GM18873 (cell line): ENCODE data around the gene LAMP1.
"Not testable (repeated sequence)": the region's sequence is repeated elsewhere in the genome, so short reads cannot be mapped to it uniquely, and the experiment has no call there.

ENCODE experiments used
- ATAC-seq: cut with Tn5 transposase; IDR thresholded peaks from one replicate; pipeline ENCODE4 v1.9.1; 2021; ENCODE audit warnings: mild to moderate bottlenecking, moderate library complexity, moderate number of reproducible peaks; ENCODE audit not compliant: unreplicated experiment, low FRiP score

The LAMP1 gene

GRCh38 chr13:113353254-113353653 lies 56.2 kb downstream of the LAMP1 start:
- ATAC-seq, result no peak

DNA sequence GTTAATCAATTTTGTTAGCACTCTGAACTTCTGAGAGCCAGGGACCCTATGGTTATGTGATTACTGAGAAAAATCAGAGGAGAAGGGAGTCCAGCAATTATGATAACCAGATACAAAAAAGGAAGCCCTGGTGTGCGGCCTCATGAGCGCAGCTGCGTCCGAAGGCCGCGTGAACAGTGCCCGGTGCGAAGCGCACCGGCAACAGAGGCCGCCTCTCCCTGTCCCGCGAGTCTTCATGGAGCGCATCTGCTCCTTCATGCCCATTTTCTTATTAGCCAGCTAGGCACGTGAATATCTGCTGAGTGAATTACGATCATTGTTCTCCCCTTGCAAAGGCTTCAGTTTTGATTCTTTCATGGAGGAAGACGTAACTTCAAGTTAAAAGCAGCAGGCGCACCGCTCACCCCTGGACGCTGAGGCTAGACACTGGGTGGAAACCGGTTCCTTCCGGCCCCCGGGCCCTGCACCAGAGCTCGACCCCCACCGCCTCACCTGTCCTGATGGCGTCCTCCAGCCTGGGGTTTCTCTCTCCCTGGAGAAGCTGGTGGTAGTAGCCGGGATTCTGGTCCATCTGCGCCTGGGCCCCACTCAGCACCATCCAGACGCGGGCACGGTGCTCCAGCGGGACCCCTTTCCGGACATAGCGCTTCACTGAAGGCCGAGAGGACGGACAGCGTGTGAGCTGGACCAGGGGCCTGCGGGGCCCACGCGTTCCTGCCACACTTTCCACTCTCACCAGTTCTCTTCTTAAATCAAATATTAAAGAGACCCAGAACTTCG lies 58.0 kb downstream of the LAMP1 start:
- no peak for ATAC-seq

GRCh38 chr13:113355621-113356020 lies 58.6 kb downstream of the LAMP1 start:
- ATAC-seq, result no peak

DNA sequence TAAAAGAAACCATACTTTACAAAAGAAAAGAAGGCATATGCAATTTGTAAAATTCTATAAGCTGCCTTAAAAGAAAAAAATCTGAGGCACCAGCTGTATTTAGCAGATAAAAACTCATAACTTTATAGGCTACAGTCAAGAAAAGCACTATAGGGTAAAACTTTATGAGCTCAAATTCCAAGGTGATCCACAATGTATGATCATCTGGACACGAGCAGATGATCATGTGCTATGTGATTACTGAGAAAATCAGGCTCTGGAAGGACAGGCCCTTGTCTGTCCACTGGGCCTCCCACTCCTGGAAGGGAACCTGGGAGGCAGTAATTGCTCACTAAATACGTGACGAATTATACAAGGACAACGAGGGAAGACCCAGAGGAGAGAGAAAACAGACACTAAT lies 59.6 kb downstream of the LAMP1 start:
- no peak for ATAC-seq

DNA sequence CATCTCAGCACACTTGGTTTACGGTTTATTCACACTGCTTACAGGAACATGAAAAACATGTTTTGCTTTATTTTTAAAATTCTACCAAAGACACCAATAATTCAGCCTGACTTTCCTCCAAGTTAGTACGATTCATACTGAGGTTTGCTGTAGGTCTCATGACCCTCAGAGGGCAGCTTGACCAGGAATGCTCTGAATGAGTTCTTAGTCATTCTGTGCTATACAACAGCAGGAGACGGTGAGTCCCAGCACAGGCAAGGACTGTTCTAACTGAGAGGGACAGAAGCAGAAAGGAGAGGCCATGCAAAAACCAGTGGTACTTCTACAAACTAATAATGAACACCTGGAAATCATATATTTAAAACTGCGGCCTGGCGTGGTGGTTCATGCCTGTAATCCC lies 60.5 kb downstream of the LAMP1 start:
- ATAC-seq, result no peak

GRCh38 chr13:113358653-113359190 lies 61.7 kb downstream of the LAMP1 start:
- ATAC-seq, result no peak

DNA sequence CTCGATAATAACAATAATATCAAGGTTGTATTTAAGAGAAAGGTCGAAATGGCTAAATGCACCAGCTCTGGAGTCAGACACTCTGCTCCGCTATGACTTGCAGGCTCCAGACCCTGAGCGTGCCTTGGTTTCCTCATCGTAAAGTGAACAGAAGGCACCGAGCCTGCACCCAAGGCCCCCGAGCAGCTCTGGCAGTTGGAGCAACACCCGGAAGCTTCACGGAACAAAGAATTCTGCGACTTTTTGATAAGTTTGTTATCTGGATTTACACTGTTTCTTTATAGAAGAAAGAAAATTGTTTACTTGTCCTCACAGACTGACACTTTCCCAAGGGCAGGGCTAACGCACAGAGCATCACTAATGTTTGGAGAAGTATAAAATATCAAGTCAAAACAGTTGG lies 62.5 kb downstream of the LAMP1 start:
- ATAC-seq, result no peak

- no peak for ATAC-seq
Observed at GRCh38 chr13:113360446-113360845, 63.4 kb downstream of the LAMP1 start.

GRCh38 chr13:113361406-113361805 lies 64.4 kb downstream of the LAMP1 start:
- ATAC-seq, result no peak

DNA sequence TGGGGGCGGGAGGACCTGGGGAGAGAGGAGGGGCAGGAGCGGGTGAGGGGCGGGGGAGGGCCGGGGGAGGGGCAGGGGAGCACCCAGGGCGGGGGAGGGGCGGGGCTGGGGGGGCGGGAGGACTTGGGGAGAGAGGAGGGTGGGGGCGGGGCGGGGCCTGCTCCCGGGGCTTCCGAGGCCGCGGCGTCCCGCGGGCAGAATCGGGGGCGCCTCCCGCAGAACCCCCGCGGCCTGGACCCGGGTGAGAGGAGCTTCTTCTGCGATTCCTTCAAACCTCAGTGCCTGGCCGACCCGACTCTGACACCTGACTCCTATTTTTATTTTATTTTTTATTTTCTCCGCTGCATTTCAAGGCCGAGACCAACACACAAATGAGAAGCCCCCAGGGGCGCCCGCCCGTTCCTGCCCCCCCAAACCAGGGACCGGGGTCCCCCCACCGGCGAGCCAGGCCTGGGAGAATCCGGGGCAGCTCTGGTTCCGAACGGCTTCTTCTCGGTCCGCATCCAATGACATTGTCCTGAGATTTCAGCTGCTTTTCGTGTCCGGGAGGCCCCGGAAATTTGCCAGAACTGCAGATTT lies 67.4 kb downstream of the LAMP1 start:
- no peak for ATAC-seq

DNA sequence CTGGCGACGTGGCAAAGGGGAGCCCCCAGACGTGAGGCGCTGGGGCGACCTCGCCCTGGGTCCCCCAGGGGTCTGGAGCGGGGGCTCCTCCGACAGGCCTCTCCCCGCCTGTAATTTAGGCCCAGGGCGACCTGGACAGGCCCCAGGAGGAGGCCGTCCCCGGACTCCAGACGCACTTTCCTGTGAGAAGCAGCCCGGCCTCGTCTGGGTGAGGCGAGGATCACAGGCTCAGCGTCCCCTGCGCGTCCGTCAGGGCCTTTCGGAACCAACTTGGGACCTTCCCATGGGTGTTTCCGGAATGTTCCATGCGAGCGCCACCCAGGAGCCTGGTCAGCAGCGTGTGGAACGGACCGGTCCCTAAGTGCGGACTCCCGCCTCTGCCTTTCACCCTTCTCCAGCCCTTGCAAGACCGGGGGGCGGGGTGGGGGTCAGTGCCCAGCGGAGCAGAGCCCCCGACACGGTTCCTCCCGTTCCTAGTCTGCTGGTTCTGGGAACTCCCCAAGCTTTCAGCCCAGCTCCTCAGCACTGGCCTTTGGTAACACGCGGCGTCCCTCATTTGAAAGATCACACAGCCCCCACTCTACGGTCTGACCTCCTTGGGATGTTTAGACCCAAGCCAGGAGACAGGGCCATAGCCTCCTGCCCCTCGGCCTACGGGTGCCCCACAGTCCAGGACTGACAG lies 68.0 kb downstream of the LAMP1 start:
- ATAC-seq, result no peak

GRCh38 chr13:113365583-113365970 lies 68.5 kb downstream of the LAMP1 start:
- no peak for ATAC-seq

DNA sequence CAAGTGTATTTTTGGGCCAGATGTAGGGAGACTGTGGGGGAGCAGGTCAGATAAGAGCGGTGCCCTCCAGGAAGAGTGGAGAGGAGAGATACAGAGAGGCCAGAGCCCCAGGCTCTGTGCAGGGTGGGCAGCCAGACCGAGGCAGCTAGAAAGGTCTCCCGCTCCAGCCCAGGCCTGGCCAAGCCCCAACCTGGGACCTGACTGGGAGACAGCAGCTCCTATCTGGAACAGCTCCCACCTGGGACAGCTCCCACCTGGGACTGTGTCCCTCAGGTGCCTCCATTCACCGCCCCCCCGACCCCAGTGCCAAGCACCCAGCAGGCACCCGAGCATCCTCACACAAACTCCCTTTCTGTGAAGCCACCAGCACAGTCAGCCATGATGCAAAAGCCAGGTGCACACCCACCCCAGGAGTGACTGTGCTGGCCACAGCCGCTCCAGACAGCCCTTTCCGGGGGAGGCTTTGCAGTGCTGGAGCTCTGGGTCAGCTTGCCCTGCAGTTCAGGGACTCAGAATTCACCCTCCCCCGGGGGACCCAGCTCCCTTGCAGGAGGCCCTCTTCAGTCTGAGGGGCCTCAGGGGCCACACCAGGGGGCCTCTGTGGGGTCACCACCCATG lies 69.0 kb downstream of the LAMP1 start:
- no peak for ATAC-seq

GRCh38 chr13:113367020-113367560 lies 70.1 kb downstream of the LAMP1 start:
- ATAC-seq, result no peak

- ATAC-seq, result no peak
Observed at GRCh38 chr13:113367771-113368170, 70.7 kb downstream of the LAMP1 start.

DNA sequence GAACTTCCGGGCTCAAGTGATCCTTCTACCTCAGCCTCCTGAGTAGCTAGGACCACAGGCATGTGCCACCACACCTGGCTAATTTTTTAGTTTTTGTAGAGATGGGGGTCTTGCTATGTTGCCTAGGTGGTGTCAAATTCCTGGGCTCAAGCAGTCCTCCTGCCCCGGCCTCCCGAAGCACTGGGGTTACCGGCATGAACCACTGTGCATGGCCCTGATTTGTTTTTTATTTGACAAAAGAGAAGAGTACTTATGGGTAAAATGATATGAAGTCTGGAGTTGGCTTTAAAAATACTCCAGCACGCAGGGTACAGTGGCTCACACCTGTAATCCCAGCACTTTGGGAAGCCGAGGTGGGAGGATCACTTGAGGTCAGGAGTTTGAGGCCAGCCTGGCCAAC lies 71.3 kb downstream of the LAMP1 start:
- not testable (repeated sequence) for ATAC-seq

DNA sequence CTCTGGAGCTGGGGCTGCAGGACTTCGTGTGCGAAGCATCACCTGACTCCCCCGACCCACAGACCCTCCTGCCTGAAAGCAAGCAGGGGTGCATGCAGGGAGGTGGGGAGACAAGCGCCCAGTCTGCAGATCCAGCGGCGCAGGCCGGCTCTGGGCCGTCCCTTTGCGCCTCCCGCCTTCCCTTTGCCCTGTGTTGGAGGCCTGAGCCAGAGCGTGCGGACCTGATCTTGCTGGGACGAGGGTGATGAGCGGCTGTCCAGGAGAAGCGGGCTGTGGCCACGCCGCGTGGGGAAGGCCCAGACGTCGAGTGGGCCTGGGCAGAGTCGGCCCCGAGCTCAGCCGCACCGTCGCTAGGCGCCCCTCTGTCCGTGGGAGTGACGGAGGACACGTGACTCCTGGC lies 72.2 kb downstream of the LAMP1 start:
- no peak for ATAC-seq

- ATAC-seq, result no peak
Observed at GRCh38 chr13:113369881-113370280, 72.8 kb downstream of the LAMP1 start.

DNA sequence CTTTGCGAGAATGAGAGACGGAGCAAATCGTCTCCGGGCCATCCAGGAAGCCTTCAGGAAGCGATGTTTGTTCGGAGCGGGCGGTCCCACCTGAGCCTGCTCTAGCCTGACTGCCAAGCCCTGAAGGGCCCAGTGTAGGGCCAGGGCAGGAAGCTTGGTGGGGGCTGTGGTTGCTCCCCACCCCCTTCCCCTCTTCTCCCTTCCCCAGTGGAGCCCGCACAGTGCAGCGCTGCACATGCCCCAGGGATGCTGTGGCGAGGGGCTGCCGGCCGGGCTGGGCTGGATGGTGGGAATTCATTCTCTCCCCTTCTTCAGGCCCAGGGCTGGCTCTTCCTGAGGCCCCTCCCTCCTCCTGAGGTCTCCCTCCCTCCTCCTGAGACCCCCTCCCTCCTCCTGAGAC lies 74.0 kb downstream of the LAMP1 start:
- no peak for ATAC-seq

DNA sequence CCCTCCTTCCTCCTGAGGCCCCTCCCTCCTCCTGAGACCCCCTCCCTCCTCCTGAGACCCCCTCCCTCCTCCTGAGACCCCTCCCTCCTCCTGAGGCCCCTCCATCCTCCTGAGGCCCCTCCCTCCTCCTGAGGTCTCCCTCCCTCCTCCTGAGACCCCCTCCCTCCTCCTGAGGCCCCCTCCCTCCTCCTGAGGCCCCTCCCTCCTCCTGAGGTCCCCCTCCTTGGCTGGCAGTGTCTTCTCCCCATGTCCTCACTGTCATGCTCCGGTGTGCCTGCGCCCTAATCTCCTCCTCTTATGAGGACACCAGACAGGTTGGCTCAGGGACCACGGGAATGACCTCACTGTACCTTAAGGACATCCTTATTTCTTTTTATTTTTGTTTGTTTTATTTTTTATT lies 74.7 kb downstream of the LAMP1 start:
- ATAC-seq, result not testable (repeated sequence)
